ENCODE measurements around the gene TAS2R41.

DNA sequence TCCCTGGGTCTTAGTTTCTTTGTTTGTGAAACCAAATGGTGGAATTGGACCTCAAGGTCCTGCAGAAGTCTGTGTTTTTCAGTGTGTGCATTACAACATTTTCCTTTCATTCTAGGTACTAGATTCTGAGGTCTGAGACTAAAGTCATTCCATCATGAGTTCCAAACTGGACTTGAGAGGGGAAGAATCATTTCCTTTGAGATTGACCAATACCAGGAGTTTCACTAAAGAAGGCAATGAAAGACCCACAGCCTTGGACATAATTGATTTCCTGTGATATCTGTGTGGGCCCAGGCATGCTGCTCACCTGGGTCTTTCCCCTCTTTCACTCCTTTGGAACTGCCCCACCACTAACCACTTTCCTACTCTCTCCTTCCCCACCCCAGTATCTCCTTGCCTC is 18.2 kb downstream of the TAS2R41 start:
- TF ChIP-seq CTCF (IDR thresholded peaks at IDR 0.05): no peak
- TF ChIP-seq POLR2A (IDR thresholded peaks at IDR 0.05): no peak

Measured in body of pancreas (tissue), 4 donors.